ENCODE data around the gene CAMKMT. TPM values are rescaled to one million over a fixed set of nuclear protein-coding genes. Genes with fewer than 3 reads are reported as not detected.

The CAMKMT gene
- total and polyA plus RNA-seq, 9 of the 15 experiments (the other 6 are each of a cell fraction or from before 2014, with no cell fraction given): 1.6 to 15.3 (median 7.4) TPM

- TF ChIP-seq, protein P1, sequence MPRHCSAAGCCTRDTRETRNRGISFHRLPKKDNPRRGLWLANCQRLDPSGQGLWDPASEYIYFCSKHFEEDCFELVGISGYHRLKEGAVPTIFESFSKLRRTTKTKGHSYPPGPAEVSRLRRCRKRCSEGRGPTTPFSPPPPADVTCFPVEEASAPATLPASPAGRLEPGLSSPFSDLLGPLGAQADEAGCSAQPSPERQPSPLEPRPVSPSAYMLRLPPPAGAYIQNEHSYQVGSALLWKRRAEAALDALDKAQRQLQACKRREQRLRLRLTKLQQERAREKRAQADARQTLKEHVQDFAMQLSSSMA (CRISPR knock-in tag; IDR thresholded peaks at IDR 0.05): no peak
These were observed 91.5 kb downstream of the CAMKMT start (continued) for GRCh38 chr2:44453259-44453658.

DNA sequence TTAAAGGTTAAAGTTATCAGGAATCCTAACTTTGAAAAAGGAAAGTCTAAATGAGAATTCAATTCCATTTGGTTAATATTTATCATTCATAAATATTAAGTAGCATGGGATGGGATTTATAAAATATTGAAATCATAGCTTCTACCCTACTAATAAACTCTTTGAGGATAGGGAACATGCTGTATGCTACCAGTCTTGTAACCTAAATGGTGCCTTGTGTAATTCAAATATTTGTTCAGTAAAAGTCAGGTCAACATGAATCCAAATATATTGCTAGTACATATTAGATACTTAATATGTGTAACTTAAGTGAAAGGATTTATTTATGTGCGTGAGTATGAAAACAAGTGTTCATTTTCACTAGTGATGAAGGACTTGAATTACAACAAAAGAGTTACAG is 94.1 kb downstream of the CAMKMT start:
- Histone ChIP-seq H3K9me1 (ENCODE audit: control insufficient read depth, insufficient read depth, low read length) (no peaks in the 10 kb centered on the region), H3K4me1 (replicated peaks in 1 of 2; ENCODE audit: control insufficient read depth in 2 of 2, insufficient read depth in 2 of 2, low read length in 2 of 2) (no peaks in the 10 kb centered on the region), H3K79me2 (ENCODE audit: control insufficient read depth, insufficient read depth, low read length) (no peaks in the 10 kb centered on the region), H3K27me3 (ENCODE audit: control insufficient read depth in 2 of 2, insufficient read depth in 2 of 2, low read length in 2 of 2) (no peaks in the 10 kb centered on the region), H3K9me3 (replicated peaks; ENCODE audit: control insufficient read depth, insufficient read depth, low read depth, low read length) (no peaks in the 10 kb centered on the region), H3K9ac (ENCODE audit: insufficient read depth in 1 of 2, low read depth in 2 of 2, low read length in 2 of 2) (no peak overlapping the region), H2AFZ (ENCODE audit: low read depth, low read length) (no peak overlapping the region), H3K36me3 (ENCODE audit: control insufficient read depth, insufficient read depth, low read length) (no peaks in the 10 kb centered on the region), H3K4me3 (no peak overlapping the region), H3K27ac (ENCODE audit: extremely low read depth, low read depth, low read length) (no peak overlapping the region), H3K4me2 (ENCODE audit: insufficient read depth, low read length) (no peak overlapping the region), H4K20me1 (replicated peaks; ENCODE audit: control insufficient read depth, insufficient read depth, low read length) (no peaks in the 10 kb centered on the region)
- POLR2A ChIA-PET: no interaction called here
- 33% methylated on average over 1 of the region's 1 CpG for WGBS (ENCODE audit: insufficient coverage, low coverage, missing lambda C conversion rate)
- no peak for DNase-seq (ENCODE audit: extremely low read depth in 1 of 4, low spot score in 3 of 4)
- intact Hi-C loops (cut with micrococcal nuclease) (no loop called here), in situ Hi-C loops (cut with MboI) (no loop called here)
- CTCF ChIA-PET (ENCODE audit: low intra/inter-chr PET ratio): no interaction called here
- BruUV-seq (replicated peaks): no TSS peak
- no peak for FAIRE-seq
- ATAC-seq: no peak
- TF ChIP-seq ZNF445 (CRISPR knock-in tag; IDR thresholded peaks at IDR 0.05; ENCODE audit: low read depth) (no peak), ZNF76 (CRISPR knock-in tag; IDR thresholded peaks at IDR 0.05; ENCODE audit: borderline replicate concordance) (no peak), FOXK2 (conservative IDR thresholded peaks at IDR 0.05 in 1 of 2, IDR thresholded peaks at IDR 0.05 in 1 of 2; ENCODE audit: low read depth in 2 of 2) (no peak), NONO (IDR thresholded peaks at IDR 0.05; ENCODE audit: low read depth in 2 of 2, low read length in 1 of 2) (no peak), SOX6 (IDR thresholded peaks at IDR 0.05) (no peak), HNRNPLL (IDR thresholded peaks at IDR 0.05; ENCODE audit: low read depth, low read length, poor library complexity, severe bottlenecking) (no peak), ZBTB9 (CRISPR knock-in tag; IDR thresholded peaks at IDR 0.05) (no peak), SMARCB1 (IDR thresholded peaks at IDR 0.05; ENCODE audit: insufficient read length, low read depth) (no peak), RNF2 (IDR thresholded peaks at IDR 0.05) (no peak), ZNF668 (CRISPR knock-in tag; IDR thresholded peaks at IDR 0.05) (no peak), MCM2 (IDR thresholded peaks at IDR 0.05; ENCODE audit: low read depth) (no peak)
- TF ChIP-seq, protein P2, sequence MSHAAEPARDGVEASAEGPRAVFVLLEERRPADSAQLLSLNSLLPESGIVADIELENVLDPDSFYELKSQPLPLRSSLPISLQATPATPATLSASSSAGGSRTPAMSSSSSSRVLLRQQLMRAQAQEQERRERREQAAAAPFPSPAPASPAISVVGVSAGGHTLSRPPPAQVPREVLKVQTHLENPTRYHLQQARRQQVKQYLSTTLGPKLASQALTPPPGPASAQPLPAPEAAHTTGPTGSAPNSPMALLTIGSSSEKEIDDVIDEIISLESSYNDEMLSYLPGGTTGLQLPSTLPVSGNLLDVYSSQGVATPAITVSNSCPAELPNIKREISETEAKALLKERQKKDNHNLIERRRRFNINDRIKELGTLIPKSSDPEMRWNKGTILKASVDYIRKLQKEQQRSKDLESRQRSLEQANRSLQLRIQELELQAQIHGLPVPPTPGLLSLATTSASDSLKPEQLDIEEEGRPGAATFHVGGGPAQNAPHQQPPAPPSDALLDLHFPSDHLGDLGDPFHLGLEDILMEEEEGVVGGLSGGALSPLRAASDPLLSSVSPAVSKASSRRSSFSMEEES (CRISPR knock-in tag; IDR thresholded peaks at IDR 0.05): no peak
- TF ChIP-seq, protein P3, sequence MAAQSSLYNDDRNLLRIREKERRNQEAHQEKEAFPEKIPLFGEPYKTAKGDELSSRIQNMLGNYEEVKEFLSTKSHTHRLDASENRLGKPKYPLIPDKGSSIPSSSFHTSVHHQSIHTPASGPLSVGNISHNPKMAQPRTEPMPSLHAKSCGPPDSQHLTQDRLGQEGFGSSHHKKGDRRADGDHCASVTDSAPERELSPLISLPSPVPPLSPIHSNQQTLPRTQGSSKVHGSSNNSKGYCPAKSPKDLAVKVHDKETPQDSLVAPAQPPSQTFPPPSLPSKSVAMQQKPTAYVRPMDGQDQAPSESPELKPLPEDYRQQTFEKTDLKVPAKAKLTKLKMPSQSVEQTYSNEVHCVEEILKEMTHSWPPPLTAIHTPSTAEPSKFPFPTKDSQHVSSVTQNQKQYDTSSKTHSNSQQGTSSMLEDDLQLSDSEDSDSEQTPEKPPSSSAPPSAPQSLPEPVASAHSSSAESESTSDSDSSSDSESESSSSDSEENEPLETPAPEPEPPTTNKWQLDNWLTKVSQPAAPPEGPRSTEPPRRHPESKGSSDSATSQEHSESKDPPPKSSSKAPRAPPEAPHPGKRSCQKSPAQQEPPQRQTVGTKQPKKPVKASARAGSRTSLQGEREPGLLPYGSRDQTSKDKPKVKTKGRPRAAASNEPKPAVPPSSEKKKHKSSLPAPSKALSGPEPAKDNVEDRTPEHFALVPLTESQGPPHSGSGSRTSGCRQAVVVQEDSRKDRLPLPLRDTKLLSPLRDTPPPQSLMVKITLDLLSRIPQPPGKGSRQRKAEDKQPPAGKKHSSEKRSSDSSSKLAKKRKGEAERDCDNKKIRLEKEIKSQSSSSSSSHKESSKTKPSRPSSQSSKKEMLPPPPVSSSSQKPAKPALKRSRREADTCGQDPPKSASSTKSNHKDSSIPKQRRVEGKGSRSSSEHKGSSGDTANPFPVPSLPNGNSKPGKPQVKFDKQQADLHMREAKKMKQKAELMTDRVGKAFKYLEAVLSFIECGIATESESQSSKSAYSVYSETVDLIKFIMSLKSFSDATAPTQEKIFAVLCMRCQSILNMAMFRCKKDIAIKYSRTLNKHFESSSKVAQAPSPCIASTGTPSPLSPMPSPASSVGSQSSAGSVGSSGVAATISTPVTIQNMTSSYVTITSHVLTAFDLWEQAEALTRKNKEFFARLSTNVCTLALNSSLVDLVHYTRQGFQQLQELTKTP (IDR thresholded peaks at IDR 0.05; ENCODE audit: low read depth in 1 of 2, partially characterized antibody in 2 of 2): no peak
